GM18511 (cell line): ENCODE results near the gene SOX4.
A peak's percentile ranks its signal among the peaks of the same experiment; 100 is the strongest.

Source experiments
- ATAC-seq: cut with Tn5 transposase; IDR thresholded peaks from one replicate; pipeline ENCODE4 v1.9.1; 2021; ENCODE audit warnings: mild to moderate bottlenecking, moderate library complexity; ENCODE audit not compliant: unreplicated experiment

SOX4 gene

GRCh38 chr6:21593927-21594415 is 420 bp downstream of the SOX4 start:
- ATAC-seq: peak; percentile 29

GRCh38 chr6:21594416-21595281 is 1.1 kb downstream of the SOX4 start:
- peak; percentile 25 for ATAC-seq

- peak; percentile 24 for ATAC-seq
Observed at GRCh38 chr6:21595285-21596144, 2.0 kb downstream of the SOX4 start.

GRCh38 chr6:21596145-21596948 is 2.8 kb downstream of the SOX4 start:
- no peak for ATAC-seq

- ATAC-seq: no peak
Observed at GRCh38 chr6:21596949-21597682, 3.6 kb downstream of the SOX4 start.

- ATAC-seq: no peak
Observed at GRCh38 chr6:21597801-21598673, 4.5 kb downstream of the SOX4 start.

GRCh38 chr6:21598674-21599023 is 5.1 kb downstream of the SOX4 start:
- ATAC-seq: no peak

- ATAC-seq: no peak
Observed at GRCh38 chr6:21599051-21599696, 5.6 kb downstream of the SOX4 start.

GRCh38 chr6:21601339-21601923 is 7.9 kb downstream of the SOX4 start:
- ATAC-seq: no peak

- no peak for ATAC-seq
Observed at GRCh38 chr6:21601932-21602390, 8.4 kb downstream of the SOX4 start.

- no peak for ATAC-seq
Observed at GRCh38 chr6:21603082-21603952, 9.8 kb downstream of the SOX4 start.

GRCh38 chr6:21604081-21604480 is 10.5 kb downstream of the SOX4 start:
- ATAC-seq: no peak

GRCh38 chr6:21605166-21605565 is 11.6 kb downstream of the SOX4 start:
- no peak for ATAC-seq

- ATAC-seq: no peak
Observed at GRCh38 chr6:21608601-21609000, 15.1 kb downstream of the SOX4 start.

GRCh38 chr6:21609881-21610329 is 16.4 kb downstream of the SOX4 start:
- no peak for ATAC-seq

GRCh38 chr6:21610341-21610740 is 16.8 kb downstream of the SOX4 start:
- peak; percentile 89 for ATAC-seq

GRCh38 chr6:21611485-21611884 is 17.9 kb downstream of the SOX4 start:
- ATAC-seq: no peak
